Ammon's horn (tissue), 1 donor: ENCODE results near the gene CCN6.
"Not testable (repeated sequence)": the region's sequence is repeated elsewhere in the genome, so short reads cannot be mapped to it uniquely, and the experiment has no call there.

Source experiments
- DNase-seq: peaks from one replicate; pipeline ENCODE4 v3.0.0-alpha.2; 2016; ENCODE audit warnings: low spot score

CCN6 gene

GRCh38 chr6:112051251-112051740 is 2.6 kb upstream of the CCN6 start:
- not testable (repeated sequence) for DNase-seq

GRCh38 chr6:112054555-112055190 is 769 bp downstream of the CCN6 start:
- no peak for DNase-seq

GRCh38 chr6:112058243-112059032 is 4.5 kb downstream of the CCN6 start:
- DNase-seq, result no peak

- DNase-seq, result no peak
Observed at GRCh38 chr6:112061605-112062004, 7.7 kb downstream of the CCN6 start.

- no peak for DNase-seq
Observed at GRCh38 chr6:112062966-112063365, 9.1 kb downstream of the CCN6 start.

GRCh38 chr6:112065426-112065986 is 11.6 kb downstream of the CCN6 start:
- no peak for DNase-seq

- DNase-seq, result no peak
Observed at GRCh38 chr6:112066606-112067005, 12.7 kb downstream of the CCN6 start.

- no peak for DNase-seq
Observed at GRCh38 chr6:112081569-112081968, 27.7 kb downstream of the CCN6 start.

- no peak for DNase-seq
Observed at GRCh38 chr6:112085286-112086065, 31.6 kb downstream of the CCN6 start.

- DNase-seq, result peak; percentile 20
Observed at GRCh38 chr6:112086744-112087135, 32.8 kb downstream of the CCN6 start.

GRCh38 chr6:112087136-112087911 is 33.4 kb downstream of the CCN6 start, which contains the start of the genes FAM229B and TUBE1:
Gene FAM229B (plus strand): TSS chr6:112087591. CDS start chr6:112099284, 11,693 bp downstream.
Gene TUBE1 (minus strand): TSS chr6:112087482. CDS start chr6:112087434, 48 bp downstream.
- DNase-seq, result peak; percentile 99

GRCh38 chr6:112087916-112088315 is 34.0 kb downstream of the CCN6 start:
- DNase-seq, result no peak

- DNase-seq, result no peak
Observed at GRCh38 chr6:112096901-112097300, 43.0 kb downstream of the CCN6 start.

- DNase-seq, result no peak
Observed at GRCh38 chr6:112100561-112100960, 46.7 kb downstream of the CCN6 start.

GRCh38 chr6:112106026-112106425 is 52.1 kb downstream of the CCN6 start:
- DNase-seq, result not testable (repeated sequence)

GRCh38 chr6:112106562-112106961 is 52.7 kb downstream of the CCN6 start:
- DNase-seq, result no peak

GRCh38 chr6:112109262-112109661 is 55.4 kb downstream of the CCN6 start:
- DNase-seq, result peak; percentile 10

GRCh38 chr6:112113431-112113830 is 59.5 kb downstream of the CCN6 start:
- peak; percentile 26 for DNase-seq

- no peak for DNase-seq
Observed at GRCh38 chr6:112113918-112114317, 60.0 kb downstream of the CCN6 start.

- no peak for DNase-seq
Observed at GRCh38 chr6:112114577-112115223, 60.8 kb downstream of the CCN6 start.

GRCh38 chr6:112116221-112116620 is 62.3 kb downstream of the CCN6 start:
- DNase-seq, result no peak
